GM19467 (cell line): Measurements from ENCODE around the gene PTCH1.

Experiments used
- ATAC-seq: cut with Tn5 transposase; IDR thresholded peaks from one replicate; pipeline ENCODE4 v1.9.1; 2021; ENCODE audit warnings: mild to moderate bottlenecking, moderate library complexity; ENCODE audit not compliant: unreplicated experiment

The PTCH1 gene

DNA sequence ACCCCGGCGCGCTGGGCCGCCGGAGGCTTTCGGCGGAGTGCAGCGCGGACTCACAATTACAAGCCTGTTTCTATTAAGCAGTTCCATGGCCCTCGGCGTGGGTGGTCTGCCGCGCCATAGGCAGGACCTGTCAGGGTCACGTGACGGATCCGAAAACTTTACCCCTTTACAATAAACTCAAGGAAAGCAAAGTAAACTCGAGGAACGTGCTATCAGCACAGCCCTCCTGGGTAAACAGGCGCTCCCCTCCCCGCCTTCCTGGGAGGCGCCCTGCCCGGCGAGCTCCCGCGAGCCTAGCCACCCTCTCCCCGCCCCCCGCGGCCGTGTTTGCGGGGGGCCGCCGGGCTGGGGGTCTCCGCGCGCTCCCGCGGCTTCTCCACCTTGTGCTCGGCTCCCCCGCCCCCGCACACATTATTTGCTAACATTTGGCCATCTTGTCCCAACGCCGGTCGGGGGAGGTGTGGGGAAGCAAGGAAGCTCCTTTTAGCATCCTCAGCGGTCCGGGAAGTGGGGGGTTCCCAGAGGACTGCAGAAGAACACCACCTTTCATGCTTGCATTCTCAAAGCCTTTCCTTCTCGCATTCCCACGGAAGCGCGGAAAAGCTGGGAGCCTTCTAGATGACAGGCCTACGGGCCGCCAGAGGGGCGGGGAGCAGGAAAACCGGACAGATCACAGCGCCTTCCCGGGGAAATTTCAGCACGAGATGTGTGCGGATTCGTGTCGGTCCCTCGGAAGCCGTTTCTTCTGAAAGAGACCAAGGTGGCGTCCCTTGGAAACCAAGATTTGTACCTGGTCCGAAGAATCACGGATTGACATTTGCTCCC lies at the start of gene PTCH1:
PTCH1 (minus strand) TSS at position 238 of the 825 bp plus-strand sequence.
- ATAC-seq: no peak

DNA sequence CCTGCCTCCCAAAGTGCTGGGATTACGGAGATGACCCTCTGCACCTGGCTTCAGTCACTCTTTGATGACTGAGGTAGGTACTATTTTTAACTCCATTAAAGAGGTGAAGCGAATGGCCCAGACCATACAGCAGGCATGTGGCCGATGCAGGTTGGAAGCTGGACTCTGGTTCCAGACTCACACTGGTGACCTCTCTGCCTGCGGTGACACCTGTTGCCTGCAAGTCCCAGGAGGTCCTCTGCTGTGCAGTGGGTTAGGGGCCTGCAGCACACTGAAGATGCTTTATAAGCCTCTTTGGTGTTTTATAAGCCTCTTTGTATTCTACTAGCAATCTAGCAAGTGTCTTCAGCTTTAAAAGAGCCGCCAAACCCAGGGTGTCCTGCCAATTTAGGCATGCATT lies 49.2 kb upstream of the PTCH1 start:
- no peak for ATAC-seq

DNA sequence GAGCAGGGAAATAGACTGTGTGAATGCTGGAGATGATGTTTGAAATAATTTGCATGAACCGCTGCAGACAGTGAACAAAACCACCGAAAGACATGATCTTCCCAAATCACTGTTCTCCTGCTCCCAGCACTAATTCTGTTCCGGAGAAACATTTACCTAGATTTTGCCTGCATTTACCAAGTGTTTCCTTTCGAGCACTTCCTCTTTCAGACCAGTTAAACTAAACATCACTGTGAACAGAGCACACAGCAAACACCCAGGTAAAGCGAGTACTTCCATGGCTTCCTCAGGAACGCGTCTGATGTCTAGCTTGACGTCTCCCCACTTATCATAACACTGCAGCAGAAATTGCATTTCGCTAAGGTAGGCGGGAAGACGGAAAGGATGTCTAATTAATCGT lies 45.1 kb upstream of the PTCH1 start:
- ATAC-seq: no peak

DNA sequence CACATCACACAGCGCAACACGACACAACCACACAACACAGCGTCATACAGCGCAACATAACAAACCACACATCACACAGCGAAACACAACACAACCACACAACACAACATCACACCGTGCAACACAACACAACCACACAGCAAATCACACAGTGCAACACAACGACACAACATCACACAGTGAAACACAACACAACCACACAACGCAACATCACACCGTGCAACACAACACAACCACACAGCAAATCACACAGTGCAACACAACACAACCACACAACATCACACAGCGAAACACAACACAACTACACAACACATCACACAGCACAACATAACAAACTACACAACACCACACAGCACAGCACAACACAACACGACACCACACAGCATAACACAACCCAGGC lies 40.4 kb upstream of the PTCH1 start:
- no peak for ATAC-seq

DNA sequence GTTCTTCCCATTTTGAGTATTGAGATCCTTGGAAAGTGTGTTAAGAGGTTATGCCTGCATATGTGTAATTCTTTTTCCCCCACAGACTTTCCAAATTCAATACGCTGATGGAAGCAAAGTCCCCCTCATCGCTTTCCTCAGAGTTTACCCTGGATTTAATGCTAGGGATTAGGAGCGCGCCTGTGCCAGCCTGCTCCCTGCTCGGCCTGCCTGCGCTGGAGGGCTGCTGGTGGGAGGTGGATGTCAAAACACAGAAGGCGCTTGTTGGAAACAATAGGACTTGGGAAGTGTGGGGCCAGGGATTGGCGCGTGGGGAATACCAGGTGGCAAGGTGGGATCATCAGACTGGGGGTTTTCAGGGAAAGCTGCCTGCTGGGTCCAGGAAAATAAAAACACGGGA lies 39.8 kb upstream of the PTCH1 start:
- ATAC-seq: no peak

DNA sequence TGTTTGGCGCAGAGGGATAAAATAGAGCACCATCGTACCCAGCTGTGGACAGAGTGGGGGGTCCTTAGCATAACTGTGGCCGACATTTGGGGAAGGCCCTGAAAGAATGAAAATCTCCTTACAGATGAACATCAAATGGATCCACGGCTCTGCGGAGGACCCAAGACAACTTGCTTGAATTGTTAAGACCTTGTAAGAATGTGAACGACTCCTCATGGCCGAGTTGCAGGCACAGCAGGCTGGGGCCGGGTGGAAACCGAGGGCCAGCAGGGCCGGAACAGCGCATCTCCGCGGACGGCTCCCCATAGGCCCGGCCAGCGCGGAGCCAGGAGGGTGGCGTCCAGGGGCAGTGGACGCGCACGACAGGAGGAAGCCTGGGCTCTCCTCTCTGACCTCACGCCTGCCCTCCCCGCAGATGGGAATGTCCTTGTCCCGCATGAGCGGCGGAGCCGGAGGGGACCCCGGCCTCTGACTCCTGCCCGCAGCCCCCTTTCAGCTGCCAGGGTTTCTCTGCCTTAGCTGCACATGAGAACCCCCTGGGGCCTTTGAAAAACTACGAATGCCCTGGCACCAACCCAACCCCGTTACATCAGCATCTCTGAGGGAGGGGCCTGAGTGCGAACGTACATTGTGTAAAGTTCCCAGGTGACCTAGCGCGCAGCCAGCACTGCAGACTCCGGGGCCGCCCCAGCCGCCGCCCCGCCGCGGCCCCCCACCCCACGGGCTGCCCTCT lies 36.2 kb upstream of the PTCH1 start:
- ATAC-seq: no peak

DNA sequence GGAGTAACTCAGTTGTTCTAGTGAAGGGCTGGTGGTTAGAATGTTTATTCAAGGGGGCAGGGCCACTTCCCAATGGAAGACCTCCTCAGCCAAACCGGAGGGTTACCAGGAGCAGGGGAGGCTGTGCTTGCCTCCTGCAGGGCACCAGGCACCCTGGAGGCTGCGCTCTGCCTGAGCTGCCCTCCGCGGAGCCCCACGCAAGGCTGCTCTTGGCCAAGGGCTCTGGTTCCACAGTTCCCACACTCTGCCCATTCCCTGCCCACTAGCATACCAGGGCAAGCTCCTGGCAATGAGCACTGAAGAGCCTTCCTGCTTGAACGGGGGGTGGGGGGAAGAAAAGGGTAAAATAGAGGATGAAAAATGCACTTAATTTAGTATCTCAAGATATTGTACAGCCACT lies 35.5 kb upstream of the PTCH1 start:
- no peak for ATAC-seq

DNA sequence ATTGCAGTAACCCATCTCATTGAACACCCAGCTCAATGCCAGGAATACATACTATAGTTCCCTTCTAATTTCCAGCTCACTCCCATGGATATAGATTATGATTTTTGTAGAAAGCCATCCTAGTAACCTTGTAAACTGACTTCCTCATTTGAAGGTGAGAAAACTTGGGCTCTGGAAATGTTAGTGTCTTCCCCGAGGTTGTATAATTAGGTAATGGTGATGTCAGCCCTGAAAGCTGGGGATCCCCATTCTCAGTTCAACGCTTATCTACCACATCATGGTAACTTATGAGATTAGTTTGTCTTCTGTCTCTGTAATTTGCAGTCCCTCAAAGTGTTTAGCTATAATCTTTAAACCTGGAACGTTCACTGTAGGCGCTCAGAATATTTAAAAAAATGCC lies 34.6 kb upstream of the PTCH1 start:
- ATAC-seq: no peak

DNA sequence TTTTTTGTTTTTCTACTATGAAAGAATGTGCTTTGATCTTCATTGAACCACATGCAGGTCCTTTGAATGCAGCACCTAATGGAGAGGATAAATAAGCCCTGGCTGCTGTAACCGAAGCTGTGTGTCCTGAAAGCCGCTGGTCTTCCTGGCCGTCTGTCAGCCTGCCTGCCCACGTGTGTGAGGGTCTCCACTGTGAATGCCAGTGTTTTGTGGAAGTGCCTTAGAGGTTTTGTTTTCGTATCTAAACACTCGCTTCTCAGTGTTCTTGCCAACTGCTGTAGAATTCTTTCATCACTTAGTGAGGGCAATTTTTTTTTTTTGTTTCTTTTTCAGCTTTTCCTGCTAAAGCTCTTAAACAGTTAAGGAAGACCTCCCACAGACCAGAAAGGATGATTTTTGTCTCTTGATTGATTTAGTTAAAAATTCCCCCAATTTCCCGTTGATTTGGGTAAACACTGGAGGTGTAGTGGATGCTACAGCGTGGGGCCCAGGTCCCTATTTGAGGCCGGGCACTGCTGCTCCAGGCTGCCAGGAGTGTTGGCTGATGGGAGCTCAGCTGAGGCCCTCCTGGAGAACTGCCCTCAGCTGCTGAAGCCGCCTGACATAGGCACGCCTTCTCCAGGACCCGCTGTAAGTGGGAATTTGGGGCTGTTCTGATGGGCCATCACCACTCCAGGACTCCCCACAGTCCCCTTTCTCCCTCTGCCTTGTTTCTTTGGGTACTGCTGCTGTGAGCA lies 29.2 kb upstream of the PTCH1 start:
- no peak for ATAC-seq

DNA sequence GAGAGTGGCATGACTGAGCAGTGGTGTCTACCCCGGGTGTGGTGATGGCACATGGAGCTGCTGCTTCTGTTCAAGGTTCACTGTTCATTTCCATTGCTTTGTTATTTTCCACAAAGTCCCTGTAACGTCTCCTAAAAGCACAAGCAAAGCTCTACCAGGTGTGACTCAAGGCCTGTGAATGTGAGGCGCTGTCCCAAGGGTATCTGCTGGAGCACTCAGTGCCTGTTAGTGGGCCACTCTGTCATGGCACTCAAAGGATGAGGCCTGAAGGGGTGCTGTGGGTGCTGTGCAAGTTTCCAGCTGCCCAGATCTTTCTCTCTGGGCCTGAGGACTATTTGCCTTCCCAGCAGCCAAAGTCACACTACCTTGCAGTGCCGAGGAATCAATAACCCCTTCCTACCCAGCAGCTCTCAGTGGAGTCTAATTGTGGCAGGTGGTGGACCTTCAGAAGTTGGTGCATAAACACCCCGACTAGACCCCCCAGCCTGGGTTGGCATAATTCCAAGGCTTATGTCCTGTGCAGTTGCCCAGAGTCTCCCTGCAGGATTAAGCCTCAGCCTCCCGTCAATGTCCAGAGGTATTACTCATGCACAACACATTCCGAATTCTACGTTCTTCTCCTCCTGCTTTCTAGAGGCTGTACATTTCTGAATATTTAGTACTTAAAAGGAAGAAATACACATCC lies 17.4 kb upstream of the PTCH1 start:
- no peak for ATAC-seq

DNA sequence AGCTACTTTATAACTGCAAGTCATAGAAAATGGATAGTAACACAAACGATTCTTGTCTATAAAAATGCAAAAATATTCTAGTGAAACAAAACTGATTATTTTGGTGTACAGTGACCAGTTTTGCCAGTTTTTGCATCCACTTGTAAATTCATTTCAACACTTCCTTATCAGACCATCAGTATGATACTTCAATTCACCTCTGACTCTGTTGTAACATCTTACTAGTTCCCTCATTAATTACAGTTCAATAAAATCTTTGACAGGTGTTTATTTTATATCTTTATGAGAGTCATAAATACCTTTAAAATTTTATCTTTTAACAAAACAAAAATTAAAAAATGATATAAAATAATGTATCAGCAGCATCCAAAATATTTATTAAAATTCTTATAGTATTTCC lies 13.1 kb upstream of the PTCH1 start:
- no peak for ATAC-seq

DNA sequence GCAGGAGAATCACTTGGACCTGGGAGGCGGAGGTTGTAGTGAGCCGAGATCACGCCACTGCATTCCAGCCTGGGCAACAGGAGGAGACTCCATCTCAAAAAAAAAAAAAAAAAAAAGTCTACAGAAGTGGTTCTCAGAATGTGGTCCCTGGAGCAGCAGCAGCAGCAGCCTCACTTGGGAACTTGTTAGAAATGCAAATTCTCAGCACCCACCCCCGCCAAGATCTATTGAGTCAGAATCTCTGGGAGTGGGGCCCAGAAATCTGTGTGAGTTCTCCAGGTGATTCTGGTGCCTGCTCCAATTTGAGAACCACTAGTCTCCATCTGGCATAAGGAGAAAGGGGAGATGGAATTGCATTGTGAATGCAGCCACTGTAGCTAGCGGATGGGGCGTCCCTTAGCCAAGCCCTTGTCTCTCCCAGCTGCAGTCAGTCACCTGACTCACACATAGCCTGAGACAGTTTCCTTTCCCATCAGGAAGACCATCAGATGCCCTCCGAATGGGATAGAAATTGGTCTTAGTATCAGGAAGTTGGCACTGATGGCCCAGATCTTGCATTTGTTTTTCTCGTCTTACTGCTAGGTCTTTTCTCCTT lies 12.2 kb upstream of the PTCH1 start:
- no peak for ATAC-seq

DNA sequence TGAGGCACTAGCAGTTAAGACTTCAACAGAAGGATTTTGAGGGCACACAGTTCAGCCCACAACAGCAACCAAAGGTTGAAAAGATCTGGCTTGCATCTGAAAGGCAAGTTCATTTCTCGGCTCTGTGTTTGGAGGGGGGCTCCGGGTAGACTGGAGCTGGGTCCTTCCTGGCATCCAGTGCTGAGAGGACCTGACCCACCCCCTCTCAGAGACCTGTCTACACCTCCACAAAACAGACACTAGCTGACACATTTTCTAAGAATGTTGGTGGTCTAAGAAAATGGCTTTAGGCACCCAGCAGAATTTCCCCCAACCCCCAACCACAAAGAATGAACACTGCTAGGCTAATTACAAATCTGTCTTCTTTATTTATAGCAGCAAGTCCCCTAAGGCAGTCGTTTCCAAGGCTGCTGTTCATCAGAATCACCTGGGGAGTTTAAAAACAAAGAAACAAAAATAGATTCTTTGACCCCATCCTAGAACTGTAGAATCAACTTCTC lies 6.2 kb upstream of the PTCH1 start:
- no peak for ATAC-seq

DNA sequence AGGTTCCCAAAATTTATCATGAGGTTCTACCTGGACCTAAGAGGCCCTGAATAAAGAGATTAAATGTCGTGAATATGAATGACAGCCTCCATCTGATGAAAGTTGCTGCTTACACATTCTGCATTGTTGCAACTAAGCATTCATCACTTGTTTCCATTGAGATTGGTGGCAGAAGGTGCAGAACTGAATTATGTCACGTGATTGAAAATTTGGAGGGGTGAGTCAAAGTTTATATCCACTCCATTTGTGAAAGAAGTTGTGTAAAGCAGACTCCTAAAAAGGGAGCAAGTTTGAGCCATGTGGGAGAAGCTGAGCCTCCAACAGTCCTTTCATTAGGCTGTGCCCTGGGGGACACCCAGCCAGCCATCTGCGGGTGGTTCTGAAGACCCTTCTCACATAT lies 4.9 kb upstream of the PTCH1 start:
- no peak for ATAC-seq

DNA sequence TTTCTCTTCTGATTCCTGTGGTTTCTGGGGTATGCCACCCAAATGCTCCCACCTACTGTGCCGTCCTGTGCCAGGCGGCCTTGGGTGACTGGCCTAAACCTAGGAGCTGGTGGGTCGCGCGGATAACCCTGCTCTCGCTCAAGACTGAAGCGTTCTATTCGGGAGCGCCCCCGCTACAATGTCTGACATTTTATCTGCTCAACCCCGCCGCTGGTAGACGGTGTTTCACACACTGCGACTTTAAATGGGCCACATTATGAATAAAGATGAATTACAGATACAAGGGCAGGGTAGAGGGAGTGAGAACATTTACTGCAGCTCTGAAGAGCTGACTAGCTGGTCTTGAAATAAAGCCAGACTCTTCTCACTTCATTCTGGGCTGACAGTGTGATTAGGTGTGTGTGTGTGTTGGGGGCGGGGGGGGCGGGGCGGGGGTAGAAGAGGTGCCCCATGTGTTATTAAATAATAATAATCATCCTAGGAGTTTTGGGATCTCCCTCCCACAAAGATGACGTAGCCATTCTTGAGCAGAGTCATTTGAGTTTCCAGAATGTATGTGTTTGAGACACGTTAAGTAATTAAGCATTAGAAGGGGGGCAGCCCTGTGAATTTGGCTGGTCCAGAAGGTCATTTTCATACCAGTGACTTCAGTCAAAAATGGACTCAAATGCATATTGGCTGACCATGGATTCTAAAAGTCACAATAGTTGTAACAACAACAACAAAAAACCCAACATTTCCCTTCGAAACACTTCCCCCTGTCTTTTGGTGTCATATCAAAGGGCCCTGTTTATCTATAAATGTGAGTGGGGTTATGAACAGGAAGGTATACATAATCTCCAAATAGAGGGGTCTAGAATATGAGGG lies 1.0 kb upstream of the PTCH1 start:
- ATAC-seq: no peak

DNA sequence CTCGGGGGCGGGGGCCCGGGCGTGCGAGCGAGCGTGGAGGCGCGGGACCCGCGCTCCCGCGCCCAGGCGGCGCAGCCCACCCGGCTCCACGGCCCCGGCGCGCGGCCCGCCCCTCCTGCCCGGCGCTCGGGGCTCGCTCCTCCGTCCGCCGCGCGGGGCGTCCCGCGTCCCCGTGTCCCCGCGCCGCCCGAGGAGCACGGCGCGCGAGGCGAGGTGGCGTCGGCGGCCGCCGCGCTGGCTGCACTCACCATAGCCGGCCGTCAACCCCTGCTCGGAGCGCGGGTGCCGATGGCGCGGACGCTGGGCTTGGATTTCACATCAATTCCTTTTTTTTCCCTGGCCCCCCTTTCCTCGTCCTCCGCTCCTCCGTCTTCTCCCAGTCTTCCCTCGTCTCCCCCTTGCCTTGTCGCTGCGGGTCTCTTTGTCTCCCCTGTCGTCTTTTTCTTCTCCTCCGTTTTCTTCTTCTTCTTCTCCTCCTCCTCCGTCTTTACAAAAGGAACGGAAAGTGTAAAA lies 494 bp downstream of the PTCH1 start:
- no peak for ATAC-seq

DNA sequence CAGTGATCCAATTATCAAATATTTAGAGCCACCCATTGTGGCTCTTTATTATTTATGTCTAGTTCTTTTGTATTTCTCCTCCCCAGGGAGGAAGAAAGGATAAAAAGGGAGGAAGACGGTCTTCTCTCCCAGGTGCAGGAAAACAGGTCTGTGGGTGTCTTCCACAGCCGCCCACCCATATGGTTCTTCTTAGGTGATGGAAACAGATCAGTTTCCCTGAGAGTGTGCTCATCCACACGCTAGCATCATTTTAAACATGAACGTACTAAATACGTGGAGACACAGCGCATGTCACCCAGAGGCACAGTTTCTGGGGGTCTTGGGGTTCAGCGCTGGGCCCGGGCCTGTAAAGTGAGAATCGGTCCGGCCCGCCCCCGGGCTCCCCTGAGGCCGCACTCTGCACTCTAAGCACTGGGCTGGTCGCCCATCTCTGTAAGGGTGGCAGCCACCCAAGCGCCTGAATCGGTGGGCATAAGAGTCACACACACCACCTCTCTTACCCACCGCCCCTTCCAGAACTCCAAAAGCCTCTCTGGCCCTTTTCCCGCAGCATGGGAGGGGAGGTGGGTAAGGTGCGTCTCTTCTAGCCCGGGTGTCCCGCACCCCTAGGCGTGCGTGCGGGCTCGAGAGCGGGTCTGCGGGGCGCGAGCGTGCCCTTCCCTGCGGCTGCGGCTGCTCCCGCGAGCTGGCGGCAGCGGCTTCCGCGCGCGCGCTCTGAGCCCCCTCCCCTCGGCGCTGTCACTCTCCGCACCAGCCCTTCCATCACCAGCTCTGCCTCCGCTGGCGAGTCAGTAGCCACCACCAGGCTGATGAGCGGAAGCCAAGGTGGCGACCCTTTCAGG lies 1.3 kb downstream of the PTCH1 start:
- ATAC-seq: no peak

DNA sequence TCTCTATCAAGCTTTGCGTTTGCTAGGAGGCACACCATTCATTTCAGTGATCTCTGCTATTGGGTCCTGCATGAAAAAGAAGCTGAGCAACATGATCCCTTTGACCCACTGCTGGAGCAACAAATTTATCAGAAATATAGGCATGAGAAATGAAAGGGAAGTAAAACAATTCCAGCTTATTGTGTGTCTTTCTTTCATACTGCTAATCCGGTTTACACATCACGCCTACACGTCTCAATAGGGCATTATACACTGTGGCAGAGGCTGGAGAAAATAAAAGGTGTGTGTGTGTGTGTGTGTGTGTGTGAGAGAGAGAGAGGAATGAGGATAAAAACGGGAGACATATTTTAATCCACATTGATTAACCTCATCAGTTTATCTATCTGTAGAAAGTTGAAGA lies 2.4 kb downstream of the PTCH1 start:
- no peak for ATAC-seq

DNA sequence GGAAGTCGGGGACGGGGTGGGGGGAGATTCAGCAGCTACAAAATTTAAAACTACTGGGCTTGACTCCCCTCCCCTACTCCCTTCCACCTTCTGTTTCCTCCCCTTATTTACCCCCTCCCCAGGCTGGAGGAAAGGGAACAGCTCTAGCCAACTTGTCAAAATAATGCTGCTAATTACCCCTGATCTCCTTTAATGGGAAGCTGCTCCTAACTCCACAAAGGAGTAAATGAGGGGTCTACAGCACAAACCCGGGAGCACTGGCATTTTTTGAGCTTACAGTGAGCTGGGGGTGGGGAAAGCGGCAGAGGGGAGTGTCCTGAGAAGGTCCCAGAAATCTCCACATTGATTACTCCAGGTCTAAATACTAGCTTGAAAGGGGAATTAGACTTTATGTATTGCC lies 3.1 kb downstream of the PTCH1 start:
- ATAC-seq: no peak
